Right lobe of liver (tissue), 4 donors: Measurements from ENCODE around the gene ARF1.

Experiments
- POLR2A ChIP-seq: fragments of 450-650 bp; IDR thresholded peaks from one replicate; pipeline ENCODE4 v1.6.1; 2017; ENCODE audit warnings: antibody characterized with exemption, mild to moderate bottlenecking
- TF ChIP-seq, protein P1 (sequence below), 4 donors: fragments of 200-600 bp in 3 of 4; fragments of 450-650 bp in 1 of 4; IDR thresholded peaks; one replicate each; pipeline versions ENCODE4 v1.5.1 to v1.8.0; 2016 to 2022; ENCODE audit warnings: antibody characterized with exemption in 4 of 4, mild to moderate bottlenecking in 2 of 4
- donor health status: DM: no; HTN: no; CAD: no.
- donor health status: DM: no; HTN: no; CAD: no.
- donor health status: DM: no; HTN: yes; CAD: no.

- TF ChIP-seq, protein P1, sequence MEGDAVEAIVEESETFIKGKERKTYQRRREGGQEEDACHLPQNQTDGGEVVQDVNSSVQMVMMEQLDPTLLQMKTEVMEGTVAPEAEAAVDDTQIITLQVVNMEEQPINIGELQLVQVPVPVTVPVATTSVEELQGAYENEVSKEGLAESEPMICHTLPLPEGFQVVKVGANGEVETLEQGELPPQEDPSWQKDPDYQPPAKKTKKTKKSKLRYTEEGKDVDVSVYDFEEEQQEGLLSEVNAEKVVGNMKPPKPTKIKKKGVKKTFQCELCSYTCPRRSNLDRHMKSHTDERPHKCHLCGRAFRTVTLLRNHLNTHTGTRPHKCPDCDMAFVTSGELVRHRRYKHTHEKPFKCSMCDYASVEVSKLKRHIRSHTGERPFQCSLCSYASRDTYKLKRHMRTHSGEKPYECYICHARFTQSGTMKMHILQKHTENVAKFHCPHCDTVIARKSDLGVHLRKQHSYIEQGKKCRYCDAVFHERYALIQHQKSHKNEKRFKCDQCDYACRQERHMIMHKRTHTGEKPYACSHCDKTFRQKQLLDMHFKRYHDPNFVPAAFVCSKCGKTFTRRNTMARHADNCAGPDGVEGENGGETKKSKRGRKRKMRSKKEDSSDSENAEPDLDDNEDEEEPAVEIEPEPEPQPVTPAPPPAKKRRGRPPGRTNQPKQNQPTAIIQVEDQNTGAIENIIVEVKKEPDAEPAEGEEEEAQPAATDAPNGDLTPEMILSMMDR (IDR thresholded peaks at IDR 0.05), result no peak
- no peak for TF ChIP-seq POLR2A
Measured at GRCh38 chr1:228081578-228082213, 812 bp upstream of the ARF1 start.
